HG02759 (cell line): ENCODE measurements around the gene CAPN6.

ENCODE experiments used
- ATAC-seq: cut with Tn5 transposase; IDR thresholded peaks from one replicate; pipeline ENCODE4 v1.9.1; 2021; ENCODE audit warnings: mild to moderate bottlenecking, moderate library complexity; ENCODE audit not compliant: unreplicated experiment

The CAPN6 gene

GRCh38 chrX:111200327-111200726, 70.0 kb downstream of the CAPN6 start:
- no peak for ATAC-seq

GRCh38 chrX:111199505-111199904, 70.8 kb downstream of the CAPN6 start:
- no peak for ATAC-seq
